Inflammatory macrophage treated with lipopolysaccharide for 4 hours (primary cell): ENCODE results near the gene IAPP.
"Not testable (repeated sequence)": the region's sequence is repeated elsewhere in the genome, so short reads cannot be mapped to it uniquely, and the experiment has no call there.

Experiments
- DNase-seq: peaks from one replicate; pipeline ENCODE4 v3.0.0-alpha.2; 2020

IAPP gene

DNA sequence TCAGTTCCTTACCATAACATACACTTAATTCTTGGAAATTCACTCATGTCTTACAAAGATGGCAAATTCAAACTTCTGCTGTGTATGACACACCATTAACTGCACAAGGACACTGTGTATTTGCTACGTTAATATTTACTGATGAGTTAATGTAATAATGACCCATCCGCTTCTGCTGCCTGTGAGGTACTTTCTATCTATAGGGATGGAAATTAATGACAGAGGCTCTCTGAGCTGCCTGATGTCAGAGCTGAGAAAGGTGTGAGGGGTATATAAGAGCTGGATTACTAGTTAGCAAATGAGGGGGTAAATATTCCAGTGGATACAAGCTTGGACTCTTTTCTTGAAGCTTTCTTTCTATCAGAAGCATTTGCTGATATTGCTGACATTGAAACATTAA is at the start of gene IAPP:
Gene IAPP, plus strand, starts transcription at position 301 of the 400 bp plus-strand sequence. CDS start 450 bp downstream, outside the sequence.
- no peak for DNase-seq

DNA sequence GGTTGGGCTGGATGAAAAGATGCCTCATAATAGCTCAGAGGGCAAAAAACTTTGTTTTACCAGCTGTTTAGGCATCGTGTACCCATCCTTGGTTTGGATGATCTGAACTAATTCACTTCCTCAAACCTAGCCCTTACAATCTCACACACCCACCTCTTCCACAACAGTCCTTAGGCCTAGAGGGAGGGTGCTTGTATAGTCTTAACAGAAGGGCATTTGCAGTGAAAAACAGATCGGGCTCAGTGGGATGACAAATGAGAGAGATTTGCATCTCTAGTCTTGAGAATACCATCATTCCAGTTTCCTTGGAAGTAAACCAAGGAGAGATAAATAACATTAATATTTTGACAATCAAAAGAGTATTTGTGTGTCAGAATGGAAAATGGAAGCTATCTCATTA is 49.0 kb upstream of the IAPP start:
- DNase-seq, result no peak

DNA sequence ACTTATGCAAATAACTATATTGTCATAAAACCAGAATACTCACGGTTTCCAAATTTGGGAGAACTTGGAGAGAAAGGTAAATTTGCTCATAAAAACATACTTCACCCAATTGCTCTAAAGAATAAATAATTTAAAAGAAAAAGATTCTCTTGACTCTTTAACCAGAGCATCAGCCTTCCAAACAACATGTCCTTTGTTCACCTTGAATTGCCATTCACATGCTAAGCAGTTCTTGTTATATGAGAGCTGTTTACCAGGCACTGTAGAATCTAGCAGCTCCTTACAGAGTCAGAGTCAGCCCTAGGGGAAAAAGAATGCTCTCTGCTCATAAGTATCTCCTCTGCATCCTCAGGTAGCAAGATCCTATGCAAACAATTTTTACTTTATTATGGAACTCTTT is 48.2 kb upstream of the IAPP start:
- DNase-seq, result no peak

- no peak for DNase-seq
These were observed 44.1 kb upstream of the IAPP start for GRCh38 chr12:21328578-21328977.

DNA sequence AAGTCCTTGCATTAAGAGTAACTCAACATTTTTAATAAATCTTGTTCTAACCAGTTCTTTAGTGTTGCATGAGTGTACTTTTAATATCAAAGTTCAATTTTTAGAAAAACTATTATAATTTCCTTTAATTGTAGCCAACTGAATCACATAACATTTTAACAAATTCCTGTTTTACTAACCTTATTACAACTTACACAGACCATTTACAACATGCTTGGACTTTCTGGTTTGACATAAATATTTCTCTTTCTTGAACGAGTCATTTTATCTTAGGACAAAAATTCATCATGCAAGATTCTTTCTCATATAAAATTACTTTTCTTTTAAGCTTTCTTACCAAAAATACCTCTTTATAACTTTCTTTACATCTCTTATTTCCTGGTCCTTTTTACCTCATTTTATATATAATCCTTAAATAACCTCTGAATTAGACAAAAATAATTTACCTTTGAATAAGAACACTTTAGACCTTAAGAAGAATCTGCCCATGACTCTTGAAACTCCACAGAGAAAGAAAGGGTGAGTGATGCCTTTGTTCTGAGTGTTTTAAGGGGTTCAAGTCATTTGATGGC is 41.9 kb upstream of the IAPP start:
- DNase-seq, result no peak

- no peak for DNase-seq
These were observed 37.9 kb upstream of the IAPP start, which contains the start of gene SLCO1A2 for GRCh38 chr12:21334771-21335325. Gene SLCO1A2, minus strand, starts transcription at chr12:21334917. Its CDS starts 270 bp downstream, at chr12:21334647.

DNA sequence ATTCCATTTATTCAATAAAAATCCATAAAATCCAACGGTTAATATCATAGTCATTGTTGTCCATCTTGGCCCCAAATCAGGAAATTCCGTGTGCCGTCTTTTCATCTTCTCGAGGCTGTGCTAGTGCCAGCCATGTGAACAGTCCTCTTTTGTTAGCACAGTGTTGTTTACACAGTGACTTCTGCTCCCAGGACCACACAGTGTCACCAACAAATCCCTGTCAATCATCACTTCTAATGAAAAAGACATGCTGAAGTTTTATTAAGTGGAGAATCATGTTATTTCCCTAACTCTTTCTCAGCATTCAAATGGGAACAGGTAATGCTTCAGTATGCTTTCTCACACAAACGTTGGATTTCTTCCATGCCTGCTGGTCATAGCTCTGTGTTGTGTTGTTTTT is 36.0 kb upstream of the IAPP start:
- DNase-seq, result no peak

DNA sequence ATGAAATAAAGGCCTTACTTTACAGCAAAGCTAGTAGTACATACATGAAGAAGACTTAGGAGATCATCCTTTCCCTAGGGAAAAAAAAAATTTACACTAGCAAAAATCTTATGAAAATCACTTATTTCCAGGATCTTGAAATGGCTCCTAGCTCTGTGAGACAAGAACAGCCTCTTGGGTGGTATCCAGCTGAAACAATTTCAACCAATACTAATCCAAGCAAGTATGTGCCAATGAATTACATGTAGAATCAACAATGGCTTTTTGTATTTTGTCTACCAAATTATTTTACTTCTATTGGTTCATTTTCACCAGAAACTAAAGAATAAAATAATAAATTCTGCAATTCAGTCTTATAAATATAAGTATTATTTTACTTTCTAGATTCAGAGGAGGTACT is 35.2 kb upstream of the IAPP start:
- DNase-seq, result no peak

DNA sequence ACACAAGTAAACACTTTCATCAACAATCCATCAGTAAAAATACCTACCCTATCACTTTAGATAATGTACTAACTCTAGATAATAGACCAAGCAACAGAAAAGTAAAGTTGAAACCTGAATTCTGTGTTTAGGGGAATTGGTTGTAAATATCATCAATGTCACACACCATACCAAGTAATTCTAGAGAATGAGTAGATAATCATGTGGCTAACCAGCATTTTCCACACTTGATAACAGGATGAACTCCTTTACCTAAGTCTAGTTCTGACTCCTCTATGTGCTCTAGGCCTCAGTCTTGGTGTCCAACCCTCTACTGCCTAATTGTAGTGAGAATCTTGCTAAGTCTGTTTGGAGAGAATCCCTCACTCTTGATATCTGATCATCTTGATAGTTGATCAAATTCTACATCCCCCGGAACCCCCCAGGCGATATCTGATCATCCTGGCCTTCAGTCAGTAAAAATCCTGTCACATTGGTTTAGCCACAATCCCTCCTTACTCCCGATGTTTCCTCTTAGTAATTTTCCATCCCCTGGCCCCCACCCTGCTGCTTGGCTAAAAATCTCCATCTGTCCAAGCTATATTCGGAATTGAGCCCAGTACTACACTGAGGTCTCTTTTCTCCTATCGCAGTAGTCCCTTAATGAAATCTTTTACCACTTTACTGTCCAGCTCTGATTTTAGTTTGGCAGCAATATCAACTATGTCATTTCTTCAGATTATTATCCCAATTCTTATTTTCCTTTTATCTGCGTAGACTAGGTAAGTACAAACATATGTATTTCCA is 34.5 kb upstream of the IAPP start:
- DNase-seq, result no peak

DNA sequence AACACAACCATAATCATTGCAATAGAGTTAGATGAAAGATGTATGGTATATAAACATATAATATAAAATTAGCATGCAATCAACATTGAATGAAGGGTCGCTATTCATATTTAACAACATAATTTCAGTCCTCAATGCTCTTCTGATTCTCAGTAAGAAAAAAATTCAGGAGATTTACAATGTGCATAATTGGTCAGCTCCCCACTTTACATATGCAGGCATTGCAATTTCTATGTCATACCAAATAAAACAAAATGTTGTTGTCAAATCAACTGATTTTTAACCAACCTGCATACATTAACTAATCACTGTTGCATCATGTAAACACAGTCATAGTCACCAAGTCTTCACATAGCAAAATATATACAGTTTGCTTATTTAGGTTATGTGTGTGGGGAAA is 32.8 kb upstream of the IAPP start:
- DNase-seq, result no peak

GRCh38 chr12:21340403-21340802 is 32.3 kb upstream of the IAPP start:
- peak; percentile 11 for DNase-seq

GRCh38 chr12:21341769-21342168 is 30.9 kb upstream of the IAPP start:
- DNase-seq, result no peak

DNA sequence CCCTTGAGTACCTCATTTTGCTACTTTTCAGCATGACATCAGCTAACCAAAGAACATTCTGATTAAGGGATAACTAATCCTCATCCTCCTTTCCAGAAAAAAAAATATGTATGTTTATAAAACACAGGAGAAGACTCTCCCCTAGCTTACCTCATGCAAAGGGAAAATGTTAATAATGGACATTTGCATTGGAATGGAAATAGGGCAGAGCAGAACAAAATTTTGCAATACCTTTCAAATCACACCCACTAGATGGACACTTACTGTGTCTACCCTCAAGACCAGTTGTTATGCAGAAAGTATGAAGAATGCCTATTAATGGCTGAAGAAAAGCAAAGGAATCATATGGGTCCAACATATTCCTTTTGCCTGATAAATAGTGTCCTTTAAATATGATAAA is 29.1 kb upstream of the IAPP start:
- DNase-seq, result no peak

- no peak for DNase-seq
These were observed 26.0 kb upstream of the IAPP start for GRCh38 chr12:21346542-21347205.

DNA sequence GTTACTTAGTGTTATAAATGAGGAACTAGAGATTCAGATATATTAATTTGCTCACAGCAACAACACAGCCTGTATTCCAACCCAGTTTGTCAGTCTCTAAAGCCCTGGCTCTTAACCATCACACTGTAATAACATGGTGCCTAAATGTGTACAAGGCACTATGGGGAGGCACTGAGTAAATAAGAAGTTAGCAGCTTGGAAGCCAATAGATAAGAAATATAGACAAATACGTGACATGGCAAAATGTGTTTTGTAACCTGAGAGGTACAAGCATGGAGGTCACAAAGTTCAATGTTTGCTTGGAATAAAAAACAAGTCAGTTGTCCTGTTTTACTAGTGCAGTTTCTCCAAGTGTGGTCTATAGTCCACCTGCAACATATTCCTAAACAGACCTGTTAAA is 21.7 kb upstream of the IAPP start:
- DNase-seq, result no peak

DNA sequence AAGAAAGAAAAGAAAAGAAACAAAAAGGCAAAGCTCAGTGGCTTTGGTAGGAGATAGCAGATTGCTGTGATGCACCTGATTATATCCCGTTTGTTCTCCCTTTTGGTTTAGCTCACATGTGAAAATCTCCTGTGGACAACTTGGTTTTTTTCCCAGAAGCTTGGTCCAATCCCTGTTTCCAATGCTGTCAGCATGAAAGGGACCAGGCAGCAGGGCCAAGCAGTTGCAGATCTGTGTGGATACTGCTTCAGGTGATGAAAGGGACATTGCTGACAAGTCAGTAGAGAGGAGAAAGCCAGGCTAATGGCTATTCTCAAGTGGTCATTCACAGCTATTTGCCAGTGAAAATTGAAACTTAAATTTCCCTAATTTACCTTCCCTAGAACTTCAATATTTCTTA is 19.2 kb upstream of the IAPP start:
- DNase-seq, result no peak

DNA sequence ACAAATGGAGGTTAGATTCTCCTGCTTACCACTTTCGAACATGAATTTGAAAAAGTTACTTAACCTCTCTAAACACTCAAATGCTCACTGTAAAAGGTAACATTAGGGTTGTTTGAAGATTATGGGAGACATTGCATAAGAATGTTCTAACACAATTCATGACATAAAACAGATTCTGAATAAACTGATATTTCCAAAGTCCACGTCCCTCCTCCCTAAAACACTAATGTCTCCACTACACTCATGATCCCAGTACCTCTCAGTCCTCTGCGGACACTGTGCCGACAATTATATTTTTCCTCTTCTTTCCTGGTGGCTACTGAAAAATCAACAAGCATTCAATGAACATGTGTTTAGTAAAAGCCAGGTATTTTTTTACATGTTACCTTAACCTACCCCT is 18.8 kb upstream of the IAPP start:
- no peak for DNase-seq

DNA sequence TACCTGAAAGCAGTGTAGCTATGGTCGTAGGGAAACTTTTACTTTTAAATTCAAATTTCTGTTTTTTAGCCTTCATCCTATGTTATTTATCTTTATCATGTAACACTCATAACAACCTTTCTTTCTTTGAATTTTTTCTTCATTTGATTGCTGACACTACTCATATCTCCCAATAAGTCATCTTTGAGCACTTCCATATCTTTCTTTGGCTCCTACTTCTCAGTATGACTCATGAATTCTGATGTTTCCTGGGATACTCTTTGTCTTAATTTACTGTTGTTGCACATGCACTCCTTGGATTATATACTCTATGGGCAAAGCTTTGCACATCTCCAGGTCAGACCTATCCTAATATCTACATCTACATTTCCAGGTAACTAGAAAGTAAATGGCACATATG is 18.1 kb upstream of the IAPP start:
- no peak for DNase-seq

GRCh38 chr12:21360632-21361031 is 12.1 kb upstream of the IAPP start:
- not testable (repeated sequence) for DNase-seq

- no peak for DNase-seq
These were observed 3.3 kb upstream of the IAPP start for GRCh38 chr12:21369141-21369980.

GRCh38 chr12:21370845-21371449 is 1.8 kb upstream of the IAPP start:
- no peak for DNase-seq

DNA sequence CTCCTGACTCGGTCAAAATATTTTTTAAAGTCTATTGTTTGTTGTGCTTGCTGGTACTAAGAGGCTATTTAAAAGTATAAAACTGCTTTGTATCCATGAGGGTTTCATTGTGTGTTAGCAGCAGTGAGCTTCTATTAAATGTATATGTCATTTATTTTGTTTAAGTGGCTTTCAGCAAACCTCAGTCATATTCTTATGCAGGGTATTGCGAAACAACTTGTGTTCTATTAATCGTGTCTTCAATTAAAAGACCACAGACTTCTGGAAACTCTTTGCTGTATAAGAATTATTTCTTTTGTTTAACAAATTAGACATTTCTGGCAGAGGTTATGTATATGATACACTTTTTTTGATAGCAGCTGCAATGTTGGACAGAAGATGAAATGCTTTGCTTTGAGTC is 6.5 kb downstream of the IAPP start:
- no peak for DNase-seq
